HS-5 (cell line): ENCODE results near the gene RUNX1.

Source experiments
- DNase-seq: peaks from one replicate; pipeline ENCODE4 v3.0.0-alpha.2; 2012; ENCODE audit warnings: low read depth

Gene RUNX1

DNA sequence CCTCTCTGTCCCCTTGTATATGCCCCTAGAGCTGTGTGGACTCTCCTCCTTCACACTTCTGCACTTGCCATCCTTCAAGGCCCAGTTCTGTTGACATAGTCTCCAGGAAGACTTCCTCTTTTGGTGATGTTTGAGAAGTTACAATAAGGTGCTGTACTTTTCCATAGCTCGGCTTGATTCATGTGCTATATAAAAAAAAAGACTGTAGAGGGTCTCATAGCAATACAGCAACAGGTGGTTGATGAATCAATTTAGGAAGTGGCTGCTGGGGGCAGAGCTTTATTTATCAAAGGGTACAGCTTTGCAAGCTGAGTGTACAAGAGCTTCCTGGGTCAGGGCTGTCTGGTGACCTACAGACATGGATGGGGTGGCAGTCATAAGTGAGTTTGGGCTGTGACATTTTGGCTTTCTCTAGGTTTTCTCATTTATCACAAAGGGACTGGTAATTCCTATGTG is 102.7 kb downstream of the RUNX1 start:
- DNase-seq, result no peak

- DNase-seq, result no peak
Measured at GRCh38 chr21:34945288-34945687, 103.8 kb downstream of the RUNX1 start.

GRCh38 chr21:34944015-34944755 is 104.9 kb downstream of the RUNX1 start:
- DNase-seq, result no peak

GRCh38 chr21:34942911-34943310 is 106.2 kb downstream of the RUNX1 start:
- DNase-seq, result no peak

DNA sequence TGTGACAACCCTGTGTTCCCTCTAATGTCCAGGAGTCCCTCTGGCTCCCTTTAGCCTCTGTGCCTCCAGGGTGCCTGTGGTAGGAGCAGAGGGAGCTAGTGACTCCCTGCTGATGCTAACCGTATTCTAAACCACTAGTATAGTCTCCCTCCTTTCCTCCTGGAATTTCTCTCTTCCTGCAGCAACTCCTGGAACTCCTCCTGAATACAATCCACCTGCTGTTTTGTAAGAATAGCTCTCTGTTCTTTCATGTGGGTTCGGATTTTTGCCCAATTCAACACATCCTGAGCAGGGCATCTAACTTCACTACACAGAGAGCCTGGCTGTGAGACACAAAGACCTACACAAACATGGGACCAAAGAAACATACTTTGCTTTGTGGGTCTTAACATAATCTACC is 107.9 kb downstream of the RUNX1 start:
- no peak for DNase-seq

DNA sequence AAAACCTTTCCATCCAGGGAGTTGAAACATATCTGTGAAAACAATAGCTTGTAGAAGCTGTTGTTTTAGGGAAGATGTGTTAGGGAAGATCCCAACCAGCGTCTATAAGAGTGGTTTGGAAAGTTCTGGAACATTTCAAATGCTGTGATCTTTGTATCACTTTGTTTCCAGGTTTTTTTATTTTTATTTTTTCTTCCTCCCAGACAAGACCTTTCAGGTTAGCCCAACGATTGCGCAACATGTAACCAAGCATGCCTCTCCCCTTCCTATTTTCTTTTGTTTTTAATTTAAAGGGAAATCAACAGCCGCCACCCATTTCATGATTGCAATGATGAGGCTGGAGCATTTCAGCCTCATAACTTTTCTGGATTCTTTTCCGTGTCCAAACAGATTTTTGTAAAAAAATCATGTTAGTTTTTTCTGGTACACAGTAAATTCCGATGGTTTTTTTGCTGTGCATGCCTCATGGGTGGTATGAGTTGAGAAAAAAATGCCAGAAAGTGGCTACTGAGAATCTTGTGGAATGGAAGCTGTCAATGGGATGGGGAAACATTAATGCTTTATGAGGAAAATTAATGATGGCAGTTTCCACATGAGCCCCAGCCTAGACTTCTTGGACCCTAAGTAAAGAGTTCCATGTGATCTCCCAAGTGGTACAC is 109.3 kb downstream of the RUNX1 start:
- DNase-seq, result no peak

DNA sequence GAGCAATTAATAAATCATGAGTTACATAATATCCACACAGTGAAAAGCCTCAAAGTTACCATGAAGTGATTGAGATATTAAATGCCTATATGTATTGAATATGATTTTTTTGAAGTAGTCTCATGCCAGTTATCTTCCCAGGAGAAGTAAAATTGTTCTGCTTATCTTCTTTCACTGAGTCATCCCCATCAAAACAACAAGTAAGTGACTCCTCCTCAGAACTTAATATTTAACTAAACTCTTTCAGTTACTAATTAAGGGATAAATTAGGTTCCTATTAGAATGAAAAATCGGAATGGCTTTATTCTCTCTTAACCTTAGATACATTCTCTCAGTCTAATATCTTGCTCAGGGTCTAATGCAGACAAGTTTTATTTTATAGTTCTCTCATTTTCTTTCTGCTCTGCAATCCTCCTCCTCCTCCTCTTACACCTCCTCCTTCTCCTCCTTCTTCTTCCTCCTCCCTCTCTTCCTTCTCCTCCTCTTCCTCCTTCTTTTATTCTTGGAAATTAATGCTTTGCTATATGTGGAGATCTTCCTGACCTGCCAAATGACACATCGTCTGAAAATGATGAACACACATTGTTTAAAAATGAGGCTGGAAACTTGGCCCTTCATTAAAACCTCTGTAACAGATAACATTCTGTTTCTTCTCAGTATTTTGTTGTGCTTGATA is 110.9 kb downstream of the RUNX1 start:
- DNase-seq, result no peak

GRCh38 chr21:34936883-34937563 is 112.1 kb downstream of the RUNX1 start:
- no peak for DNase-seq

DNA sequence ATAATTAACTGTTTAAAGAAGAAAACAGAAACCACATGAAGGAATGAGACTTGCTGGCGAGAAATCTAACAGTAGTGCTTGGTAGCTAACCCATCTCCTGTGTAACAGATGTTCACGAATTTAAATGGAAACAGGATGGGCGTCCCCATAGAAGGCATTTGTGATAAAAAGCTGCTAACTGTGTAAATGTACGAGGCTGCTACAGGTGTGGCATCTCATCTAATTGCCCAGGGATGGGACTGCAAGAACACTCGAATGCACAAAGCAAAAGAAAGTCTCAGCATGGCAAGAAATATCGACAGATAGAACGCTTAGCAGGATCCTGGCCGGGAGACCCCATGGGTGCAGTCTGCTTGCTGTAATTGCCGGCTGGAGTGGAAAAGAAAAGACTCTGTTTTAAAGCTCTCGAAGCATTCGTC is 112.7 kb downstream of the RUNX1 start:
- no peak for DNase-seq

GRCh38 chr21:34935898-34936297 is 113.2 kb downstream of the RUNX1 start:
- no peak for DNase-seq

- no peak for DNase-seq
Measured at GRCh38 chr21:34935452-34935851, 113.7 kb downstream of the RUNX1 start.

DNA sequence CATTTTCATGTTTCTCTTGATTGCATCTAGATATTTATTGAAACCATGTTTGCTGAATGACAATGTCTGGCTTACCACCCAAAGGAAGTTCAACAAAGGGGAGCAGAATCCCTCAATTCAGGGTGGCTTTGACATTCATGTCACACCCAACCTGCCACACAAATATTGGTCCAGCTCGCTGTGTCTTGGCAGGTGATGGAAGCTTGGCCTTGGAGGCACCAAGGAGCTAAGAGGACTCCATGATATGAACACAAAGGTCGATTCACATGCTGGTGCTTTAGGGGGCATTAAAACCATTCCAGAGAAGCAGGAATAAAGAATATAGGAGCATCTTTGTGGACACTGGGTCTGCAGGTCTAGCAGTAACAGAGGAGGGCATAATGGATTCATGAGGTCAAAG is 114.8 kb downstream of the RUNX1 start:
- no peak for DNase-seq

- no peak for DNase-seq
Measured at GRCh38 chr21:34933609-34934335, 115.3 kb downstream of the RUNX1 start.

DNA sequence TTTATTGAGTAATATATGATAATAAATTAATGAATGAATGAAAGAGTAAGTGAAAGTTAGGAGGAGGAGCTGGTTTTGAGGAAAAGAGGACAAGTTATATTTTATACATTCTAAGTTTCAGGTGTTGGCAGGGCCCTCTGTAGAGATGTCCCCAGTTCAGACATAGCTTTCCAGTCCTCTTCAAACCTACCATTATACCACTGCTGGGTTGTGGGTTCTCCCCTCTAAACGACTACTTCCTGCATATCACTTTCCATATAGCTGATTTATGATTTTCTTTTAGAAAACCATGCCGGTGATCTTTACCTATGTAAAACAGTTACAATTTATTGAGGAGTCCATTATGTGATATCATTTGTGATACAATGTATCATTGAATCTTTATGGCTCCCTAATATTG is 116.9 kb downstream of the RUNX1 start:
- no peak for DNase-seq

DNA sequence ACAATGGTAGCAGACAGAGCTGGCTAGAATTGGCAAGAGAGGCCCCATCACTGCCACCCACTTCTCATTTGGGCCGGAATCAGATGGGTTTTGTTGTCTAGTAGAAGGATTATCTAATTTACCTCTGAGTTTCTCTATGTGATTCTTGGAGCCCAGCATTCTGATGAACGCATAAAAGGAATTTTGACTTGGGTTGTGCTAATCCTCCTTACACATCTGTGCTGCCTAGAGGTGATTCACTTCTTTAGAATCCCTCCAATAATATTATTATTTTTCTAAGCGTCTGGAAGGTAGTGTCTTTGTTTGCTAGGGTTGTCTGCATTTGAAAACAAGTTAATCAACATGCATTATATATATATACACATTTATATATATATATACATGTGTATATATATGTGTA is 118.1 kb downstream of the RUNX1 start:
- DNase-seq, result no peak

GRCh38 chr21:34928637-34929036 is 120.5 kb downstream of the RUNX1 start:
- no peak for DNase-seq

DNA sequence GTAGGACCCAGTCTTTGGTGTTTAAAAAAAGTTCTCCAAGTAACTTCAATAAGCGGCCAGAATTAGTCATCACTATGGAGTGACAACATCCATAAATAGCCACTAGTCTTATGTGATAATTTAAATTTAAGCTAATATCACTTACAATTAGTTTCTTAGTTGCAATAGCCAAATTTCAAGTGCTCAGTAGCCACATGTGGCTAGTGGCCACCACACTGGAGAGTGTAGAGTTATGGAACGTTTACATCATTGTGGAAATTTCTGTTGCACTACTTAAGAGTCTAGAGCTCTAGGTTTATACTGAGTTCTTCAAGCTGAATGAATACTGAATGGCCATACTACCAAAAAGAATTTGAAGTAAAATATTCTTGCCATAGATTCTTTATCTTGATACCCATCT is 121.1 kb downstream of the RUNX1 start:
- no peak for DNase-seq

GRCh38 chr21:34926803-34927467 is 122.2 kb downstream of the RUNX1 start:
- no peak for DNase-seq

- no peak for DNase-seq
Measured at GRCh38 chr21:34925597-34925996, 123.5 kb downstream of the RUNX1 start.

GRCh38 chr21:34924771-34925419 is 124.2 kb downstream of the RUNX1 start:
- DNase-seq, result no peak

DNA sequence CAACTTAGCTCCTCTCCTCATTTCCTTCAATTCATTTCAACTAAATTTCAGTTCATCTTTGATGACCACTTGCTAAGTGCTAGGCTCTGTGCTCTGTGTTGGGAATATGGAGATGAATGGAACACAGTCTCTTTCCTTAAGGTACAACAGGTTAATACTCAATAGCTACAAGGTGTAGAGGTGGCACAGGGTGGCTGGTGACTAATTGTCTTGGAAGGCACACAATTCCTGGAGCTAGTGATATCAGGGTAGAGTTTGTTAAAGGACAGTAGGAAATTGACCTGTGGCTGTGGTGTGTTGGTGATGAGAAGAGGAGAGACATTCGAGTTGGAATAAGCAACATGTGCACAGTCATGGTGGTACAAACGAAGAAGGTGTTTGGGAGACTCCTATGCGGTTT is 124.9 kb downstream of the RUNX1 start:
- DNase-seq, result no peak
